CD4-positive, alpha-beta T cell treated with Interleukin-6 for 4 hours (primary cell): Measurements from ENCODE around the gene MKRN2OS.

Experiments used
- DNase-seq: peaks from one replicate; pipeline ENCODE4 v3.0.0-alpha.2; 2020; ENCODE audit warnings: mixed read lengths

Gene MKRN2OS

GRCh38 chr3:12512534-12513118 lies 32.7 kb downstream of the MKRN2OS start:
- DNase-seq, result no peak

GRCh38 chr3:12509466-12509865 lies 35.8 kb downstream of the MKRN2OS start:
- DNase-seq, result no peak

GRCh38 chr3:12508291-12508700 lies 37.0 kb downstream of the MKRN2OS start:
- no peak for DNase-seq

- no peak for DNase-seq
Measured at GRCh38 chr3:12507591-12508281, 37.6 kb downstream of the MKRN2OS start.

GRCh38 chr3:12506201-12506709 lies 39.0 kb downstream of the MKRN2OS start:
- DNase-seq, result no peak

- DNase-seq, result no peak
Measured at GRCh38 chr3:12503126-12503957, 42.0 kb downstream of the MKRN2OS start.

GRCh38 chr3:12501360-12502020 lies 43.8 kb downstream of the MKRN2OS start:
- no peak for DNase-seq

GRCh38 chr3:12499474-12499873 lies 45.8 kb downstream of the MKRN2OS start:
- DNase-seq, result no peak

GRCh38 chr3:12496453-12496761 lies 48.9 kb downstream of the MKRN2OS start:
- no peak for DNase-seq

- DNase-seq, result no peak
Measured at GRCh38 chr3:12495749-12496452, 49.4 kb downstream of the MKRN2OS start.

- DNase-seq, result no peak
Measured at GRCh38 chr3:12490547-12490946, 54.8 kb downstream of the MKRN2OS start.

- no peak for DNase-seq
Measured at GRCh38 chr3:12489832-12490231, 55.5 kb downstream of the MKRN2OS start.
